Activated T-cell treated with anti-CD3 and anti-CD28 coated beads for 1 hour (primary cell): ENCODE results near the gene ZNF808.
"Not testable (repeated sequence)": the region's sequence is repeated elsewhere in the genome, so short reads cannot be mapped to it uniquely, and the experiment has no call there.

Experiments used
- DNase-seq: peaks from one replicate; pipeline ENCODE4 v3.0.0-alpha.2; 2020; ENCODE audit warnings: low read depth

ZNF808 gene

GRCh38 chr19:52527134-52527955, at the start of gene ZNF808:
Gene ZNF808 (plus strand): TSS chr19:52527668. CDS start chr19:52543285, 15,617 bp downstream.
- peak; percentile 97 for DNase-seq

GRCh38 chr19:52484111-52484743, 43.2 kb upstream of the ZNF808 start:
- DNase-seq: not testable (repeated sequence)

DNA sequence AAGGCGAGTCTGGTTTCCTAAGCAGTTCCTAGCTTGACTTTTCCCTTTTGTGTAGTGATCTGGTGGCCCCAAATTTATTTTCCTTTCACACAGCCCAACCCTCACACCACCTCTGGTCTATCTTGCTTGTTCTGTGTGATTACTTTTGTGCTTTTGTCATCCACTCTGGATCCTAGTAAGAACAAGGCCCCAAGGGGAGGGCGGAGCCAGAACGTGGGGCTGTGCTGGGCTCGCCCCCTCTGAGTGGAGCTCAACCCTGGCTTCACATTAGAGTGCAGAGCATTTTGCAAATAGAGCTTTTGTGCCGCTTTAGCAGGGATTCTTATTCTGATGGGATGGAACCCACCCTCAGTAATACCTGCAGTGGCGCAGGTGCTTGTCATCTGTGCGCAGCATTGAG, 42.4 kb upstream of the ZNF808 start:
- not testable (repeated sequence) for DNase-seq

- DNase-seq: not testable (repeated sequence)
Observed at GRCh38 chr19:52485561-52486240, 41.8 kb upstream of the ZNF808 start.

DNA sequence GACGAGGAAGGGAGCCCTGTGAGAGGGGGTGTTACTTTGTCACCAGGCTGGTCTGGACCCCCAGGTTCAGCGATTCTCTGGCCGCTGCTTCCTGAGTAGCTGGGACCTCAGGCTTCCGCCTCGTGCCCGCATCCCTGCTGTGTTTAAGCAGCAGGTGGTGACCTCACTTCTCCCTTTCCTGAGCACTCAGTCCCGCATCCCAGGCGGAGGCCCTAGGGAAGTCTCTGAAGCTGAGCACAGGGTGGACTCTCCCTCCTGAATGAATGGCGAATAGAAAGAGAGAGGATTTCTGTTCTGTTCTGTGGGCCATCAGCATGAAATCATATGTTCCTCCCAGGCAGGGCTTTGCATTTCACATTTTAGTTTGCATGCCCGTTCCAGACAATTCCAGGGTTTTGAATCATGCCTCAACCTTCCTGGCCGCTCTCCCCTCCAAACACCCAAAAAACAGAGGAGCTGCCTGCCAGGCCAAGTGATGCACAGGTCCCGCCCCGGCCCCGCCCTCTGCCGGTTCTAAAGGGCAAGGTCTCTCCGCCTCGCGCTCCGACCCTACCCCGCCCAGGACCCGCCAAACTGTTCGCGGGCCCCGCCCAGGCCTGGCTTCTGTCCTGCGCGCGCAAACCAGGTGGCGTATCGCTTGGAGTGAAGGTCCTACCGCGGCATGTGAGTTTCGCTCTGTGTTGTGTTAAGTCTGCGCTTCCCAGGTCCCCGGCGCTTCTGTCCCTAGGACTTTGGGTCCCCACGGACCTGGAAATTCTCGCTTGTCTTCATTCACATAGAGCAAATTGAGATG, 35.1 kb upstream of the ZNF808 start:
- no peak for DNase-seq

DNA sequence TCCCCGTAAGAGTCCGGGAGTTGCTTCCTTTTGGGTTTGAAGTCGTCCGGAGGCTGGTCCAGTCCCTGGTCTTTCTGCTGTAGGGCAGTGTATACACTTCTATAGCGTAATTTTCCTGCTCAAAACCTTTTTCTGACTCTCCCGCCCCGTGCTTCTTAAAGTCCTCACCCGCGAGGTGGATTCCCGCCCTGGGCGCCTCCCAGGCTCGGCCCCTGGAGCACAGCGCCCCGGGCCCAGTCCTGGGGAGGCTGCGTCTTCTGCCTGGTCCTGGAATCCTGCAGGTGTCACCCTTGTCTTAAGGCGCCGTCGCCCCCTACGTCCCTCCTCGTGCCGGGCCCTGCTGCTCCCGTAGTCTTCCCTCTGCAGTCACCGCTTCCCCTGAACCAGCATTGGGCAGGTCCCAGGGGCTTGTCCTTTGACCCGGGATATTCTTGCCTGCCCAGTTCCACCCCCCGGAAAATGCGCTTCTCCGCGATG, 34.4 kb upstream of the ZNF808 start:
- DNase-seq: no peak

- DNase-seq: no peak
Observed at GRCh38 chr19:52494518-52494917, 33.0 kb upstream of the ZNF808 start.

DNA sequence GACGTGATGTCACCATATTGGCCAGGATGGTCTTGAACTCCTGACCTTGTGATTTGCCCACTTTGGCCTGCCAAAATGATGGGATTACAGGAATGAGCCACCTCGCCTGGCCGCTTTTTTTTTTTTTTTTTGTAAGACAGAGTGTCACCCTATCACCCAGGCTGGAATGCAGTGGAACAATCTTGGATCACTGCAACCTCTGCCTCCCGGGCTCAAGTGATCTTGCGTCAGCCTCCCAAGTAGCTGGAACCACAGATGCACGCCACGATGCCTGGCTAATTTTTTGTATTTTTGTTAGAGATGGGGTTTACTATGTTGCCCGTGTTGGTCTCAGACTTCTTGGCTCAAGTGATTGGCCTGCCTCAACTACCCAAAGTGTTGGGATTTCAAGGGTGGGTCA, 28.9 kb upstream of the ZNF808 start:
- no peak for DNase-seq

DNA sequence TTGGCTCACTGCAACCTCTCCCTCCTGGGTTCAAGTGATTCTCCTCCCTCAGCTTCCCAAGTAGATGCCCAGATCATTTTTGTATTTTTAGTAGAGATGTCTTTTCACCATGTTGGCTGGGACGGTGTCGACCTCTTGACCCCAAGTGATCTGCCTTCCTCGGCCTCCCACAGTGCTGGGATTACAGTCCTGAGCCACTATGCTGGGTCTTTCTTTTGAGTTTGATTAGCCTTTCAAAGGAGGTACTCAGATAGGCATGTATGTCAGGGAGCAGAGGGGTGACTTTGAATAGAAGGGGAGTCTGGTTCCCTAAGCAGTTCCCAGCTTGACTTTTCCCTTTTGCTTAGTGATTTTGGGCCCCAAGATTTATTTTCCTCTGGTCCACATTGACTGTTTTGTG, 27.0 kb upstream of the ZNF808 start:
- DNase-seq: not testable (repeated sequence)

GRCh38 chr19:52500991-52501390, 26.5 kb upstream of the ZNF808 start:
- not testable (repeated sequence) for DNase-seq

- no peak for DNase-seq
Observed at GRCh38 chr19:52507266-52507665, 20.2 kb upstream of the ZNF808 start.

DNA sequence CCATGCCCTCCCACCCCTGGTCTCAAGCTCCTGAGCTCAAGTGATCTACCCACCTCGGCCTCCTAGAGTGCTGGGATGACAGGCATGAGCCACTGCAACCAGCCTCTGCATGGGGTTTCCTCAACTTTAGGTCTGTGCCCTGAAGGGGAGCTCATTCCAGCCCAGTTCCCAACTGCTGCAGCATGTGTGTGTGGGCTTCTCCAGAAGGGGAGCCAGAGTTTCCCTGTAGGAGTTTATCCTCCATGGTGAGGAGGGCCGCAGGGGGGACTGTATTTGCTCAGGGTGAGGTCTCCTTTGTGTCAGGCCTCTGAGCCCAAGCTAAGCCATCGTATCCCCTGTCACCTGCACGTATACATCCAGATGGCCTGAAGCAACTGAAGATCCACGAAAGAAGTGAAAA, 11.3 kb upstream of the ZNF808 start:
- no peak for DNase-seq

GRCh38 chr19:52518646-52519045, 8.8 kb upstream of the ZNF808 start:
- DNase-seq: no peak

- not testable (repeated sequence) for DNase-seq
Observed at GRCh38 chr19:52519175-52519574, 8.3 kb upstream of the ZNF808 start.

GRCh38 chr19:52520013-52520412, 7.5 kb upstream of the ZNF808 start:
- DNase-seq: no peak

DNA sequence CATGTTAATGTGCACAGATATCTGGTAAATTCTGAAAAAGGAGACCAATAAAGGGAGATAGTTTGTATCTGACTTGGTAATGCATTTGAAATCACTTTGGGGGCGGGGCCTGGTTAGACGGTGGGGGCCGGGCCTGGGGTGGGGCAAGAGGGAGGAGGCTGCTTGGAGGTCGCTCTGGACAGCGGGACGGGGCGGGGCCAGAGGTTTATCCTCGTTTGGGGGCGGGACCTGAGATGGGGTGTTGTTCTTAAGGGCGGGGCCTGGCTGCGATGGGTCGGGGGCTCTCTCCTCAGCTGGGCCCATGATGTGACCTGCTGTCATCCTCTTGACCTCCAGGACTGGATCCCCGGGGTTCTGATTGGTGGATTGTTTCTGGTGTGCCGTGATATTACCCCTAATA, 4.9 kb upstream of the ZNF808 start:
- no peak for DNase-seq

GRCh38 chr19:52524086-52524485, 3.4 kb upstream of the ZNF808 start:
- no peak for DNase-seq

DNA sequence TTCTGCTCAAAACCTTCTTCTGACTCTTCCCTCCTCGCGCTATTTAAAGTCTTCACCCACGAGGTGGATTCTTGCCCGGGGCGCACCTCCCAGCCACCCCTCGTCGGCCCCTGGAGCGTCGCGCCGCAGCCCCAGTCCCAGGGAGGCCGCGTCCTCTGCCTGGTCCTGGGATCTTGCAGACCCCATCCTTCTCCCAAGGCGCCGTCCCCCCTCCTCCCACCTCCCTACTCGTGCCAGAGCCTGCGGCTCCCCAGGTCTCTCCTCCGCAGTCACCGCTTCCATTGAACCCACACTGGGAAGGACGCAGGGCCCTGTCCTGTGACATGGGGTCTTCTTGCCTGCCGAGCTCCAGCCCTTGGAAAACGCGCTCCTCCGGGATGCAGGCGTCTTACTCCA, 486 bp downstream of the ZNF808 start:
- DNase-seq: no peak

GRCh38 chr19:52532480-52532879, 5.0 kb downstream of the ZNF808 start:
- no peak for DNase-seq

GRCh38 chr19:52533901-52534300, 6.4 kb downstream of the ZNF808 start:
- no peak for DNase-seq

GRCh38 chr19:52535385-52535770, 7.9 kb downstream of the ZNF808 start:
- DNase-seq: not testable (repeated sequence)
